T1000 (cell line): ENCODE measurements around the gene PEX14.

Source experiments
- DNase-seq: peaks from one replicate; lab custom pipeline; 2025; ENCODE audit warnings: mixed read lengths; lab: John Stamatoyannopoulos, UW

PEX14 gene

DNA sequence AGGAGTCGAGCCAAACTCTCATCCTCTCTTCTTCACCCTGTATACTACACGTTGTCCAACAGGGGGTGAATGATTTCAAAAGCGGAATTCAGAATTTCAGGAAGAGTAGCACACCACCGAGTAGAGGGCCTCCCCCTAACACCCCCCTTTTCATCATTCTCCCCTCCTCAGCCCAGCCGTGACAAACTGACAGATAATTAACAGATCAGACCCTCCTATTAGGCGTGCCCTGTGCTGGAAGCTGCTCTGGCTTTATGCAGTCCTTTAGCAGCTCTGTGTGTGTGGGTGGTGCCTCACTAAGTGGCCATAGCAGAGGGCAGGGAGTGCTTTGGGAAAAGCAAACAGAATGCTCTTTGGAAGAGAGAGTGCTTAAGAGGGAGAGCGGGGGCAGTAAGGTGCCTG is 44.3 kb downstream of the PEX14 start:
- DNase-seq = no peak

DNA sequence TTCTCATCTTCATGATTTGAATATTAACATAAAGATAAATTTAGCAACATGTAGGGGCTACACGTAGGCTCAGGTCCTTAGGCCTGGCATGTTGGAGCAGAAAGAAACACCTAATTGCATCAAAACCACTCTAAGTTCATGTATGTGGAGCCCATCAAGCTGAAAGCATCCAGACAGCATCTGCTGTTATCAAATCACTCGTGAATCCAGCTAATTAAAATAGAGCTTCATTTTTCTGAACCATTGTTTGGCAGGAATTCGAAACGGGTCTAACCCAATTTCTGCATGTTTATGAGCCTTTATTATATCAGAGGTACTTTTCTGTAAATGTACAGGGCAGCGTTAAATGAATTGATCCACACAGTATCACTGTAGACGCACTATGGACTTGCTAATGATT is 45.7 kb downstream of the PEX14 start:
- DNase-seq = no peak

DNA sequence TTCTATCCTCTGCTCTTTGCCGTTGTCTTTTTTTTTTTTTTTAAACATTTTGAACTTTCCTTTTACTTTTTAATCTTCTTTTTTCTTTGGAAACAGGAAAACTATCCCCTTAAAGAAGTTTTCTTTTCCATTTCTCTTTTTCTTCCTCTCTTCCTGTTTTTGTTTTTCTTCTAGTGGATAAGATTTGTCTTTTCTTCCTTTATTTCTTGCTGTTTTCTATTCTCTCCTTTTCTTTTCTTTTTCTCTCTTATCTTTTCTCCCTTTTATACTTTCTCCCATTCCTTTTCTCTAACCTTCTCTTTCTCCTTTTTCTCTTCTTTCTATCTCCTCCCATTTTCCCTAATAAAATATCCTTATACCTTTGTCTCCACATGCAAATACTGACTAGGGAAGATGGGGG is 46.2 kb downstream of the PEX14 start:
- DNase-seq = no peak

DNA sequence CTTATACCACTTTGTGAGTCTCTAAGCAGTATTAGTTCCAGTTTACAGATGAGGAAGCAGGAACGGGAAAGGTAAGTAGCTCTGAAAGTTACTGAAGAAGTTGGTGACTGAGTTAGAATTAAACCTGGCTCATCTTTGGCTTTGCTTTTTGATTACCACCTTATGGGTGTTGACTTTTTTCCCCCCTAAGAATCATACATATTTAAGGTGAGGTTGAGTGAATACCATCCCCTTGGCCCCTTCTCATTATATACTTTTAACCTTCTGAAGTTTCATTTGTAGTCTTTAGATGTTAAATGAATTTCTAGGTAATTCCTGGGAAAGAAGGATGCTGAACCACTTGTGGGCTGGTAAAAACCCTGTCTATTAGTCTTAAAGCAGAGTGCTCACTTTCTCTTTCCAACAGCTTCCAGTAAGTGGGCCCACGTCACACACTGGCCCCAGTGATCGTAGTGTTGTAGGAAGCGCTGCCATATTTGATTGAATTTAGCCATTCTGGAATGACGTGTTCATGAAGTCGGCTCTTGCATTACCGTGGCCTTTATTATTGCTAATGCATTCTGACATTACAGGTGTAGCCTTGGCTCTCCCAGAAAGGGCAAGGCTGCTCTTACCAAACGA is 46.9 kb downstream of the PEX14 start:
- no peak for DNase-seq

DNA sequence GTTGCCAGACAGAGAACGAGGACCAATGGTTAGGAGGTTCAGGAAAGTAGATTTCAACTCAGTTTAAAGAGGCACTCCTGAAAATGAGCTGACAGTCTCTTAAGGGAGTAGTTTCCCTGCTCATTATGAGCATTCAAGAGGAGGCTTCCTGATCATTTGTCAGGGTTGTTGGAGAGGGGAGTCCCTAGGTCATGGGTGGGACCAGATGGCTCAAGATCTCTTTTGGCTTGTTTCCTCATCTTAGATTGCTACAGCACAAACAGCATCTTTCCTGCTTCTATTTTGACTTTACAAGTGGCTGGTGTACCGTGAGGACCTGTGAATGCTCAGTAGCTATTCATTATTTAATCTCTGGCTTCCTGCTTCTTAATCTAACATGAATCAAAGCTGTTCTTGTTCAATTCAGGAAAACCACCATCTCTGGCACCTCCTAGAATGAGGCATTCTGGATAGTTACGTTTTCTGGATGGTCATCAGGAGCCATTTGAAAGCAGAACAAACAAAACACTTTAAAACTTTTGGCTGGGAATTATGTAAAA is 47.6 kb downstream of the PEX14 start:
- no peak for DNase-seq

DNA sequence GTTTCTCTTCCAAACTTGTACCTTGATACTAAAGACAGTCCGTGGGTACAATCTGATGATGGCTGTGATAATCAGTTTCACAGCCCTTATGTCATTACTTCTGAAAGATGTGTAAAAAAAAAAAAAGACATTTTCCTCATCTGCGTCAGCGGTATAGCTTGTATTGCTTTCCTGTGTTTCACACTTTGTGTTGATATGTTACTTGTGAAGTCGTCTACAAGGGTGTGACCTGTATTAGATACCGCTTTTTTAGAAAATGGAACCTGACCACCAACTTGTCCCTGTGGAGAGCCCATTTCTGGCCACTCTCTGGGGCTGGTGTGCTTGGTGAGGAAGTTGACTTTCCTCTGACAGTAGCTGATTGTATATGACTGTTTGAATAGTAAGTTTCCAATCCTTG is 50.5 kb downstream of the PEX14 start:
- DNase-seq = no peak

DNA sequence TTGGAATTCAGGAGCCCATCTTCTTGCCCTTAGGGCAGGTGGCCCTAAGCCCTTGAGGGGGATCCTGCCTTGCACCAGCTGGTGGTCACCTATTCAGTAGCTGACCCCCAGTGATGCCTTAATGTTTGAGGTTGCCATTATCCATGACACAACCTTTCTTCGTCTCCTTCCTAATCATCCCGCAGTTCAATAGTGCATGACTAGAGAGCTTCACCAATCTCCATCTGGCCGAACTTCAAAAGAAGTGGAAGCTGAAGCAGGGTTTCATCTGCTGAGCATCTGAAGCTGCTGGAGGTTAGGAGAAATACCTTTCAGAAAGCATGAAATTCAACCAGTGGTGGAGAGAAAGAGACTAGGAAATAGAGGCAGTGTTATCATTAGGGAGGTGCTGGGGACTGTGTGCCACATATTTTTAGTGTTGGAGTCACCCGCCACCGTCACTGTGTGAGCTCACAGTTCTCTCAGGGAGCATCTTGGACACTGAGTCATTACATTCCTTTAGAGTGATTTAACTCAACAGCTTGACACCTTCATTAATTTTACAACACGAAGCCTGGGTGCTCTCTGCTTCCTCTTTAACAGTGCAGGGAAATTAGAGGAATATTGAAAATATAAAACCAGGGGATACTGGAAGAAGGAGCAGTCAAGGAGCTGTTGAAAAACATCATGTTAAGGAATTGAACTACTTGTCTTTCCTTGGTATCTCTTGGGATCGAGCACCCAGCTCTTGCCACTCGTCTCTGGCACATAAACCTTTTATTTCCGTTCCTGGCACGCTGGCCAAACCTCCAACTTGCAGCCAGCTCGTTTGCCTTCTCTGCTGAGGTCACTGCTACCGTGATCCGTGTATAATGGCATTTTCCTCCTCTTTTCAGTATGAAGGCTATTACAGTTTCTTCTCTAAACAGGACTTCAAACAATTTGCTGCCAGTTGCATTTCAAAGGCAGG is 53.6 kb downstream of the PEX14 start:
- DNase-seq = peak; percentile 52

DNA sequence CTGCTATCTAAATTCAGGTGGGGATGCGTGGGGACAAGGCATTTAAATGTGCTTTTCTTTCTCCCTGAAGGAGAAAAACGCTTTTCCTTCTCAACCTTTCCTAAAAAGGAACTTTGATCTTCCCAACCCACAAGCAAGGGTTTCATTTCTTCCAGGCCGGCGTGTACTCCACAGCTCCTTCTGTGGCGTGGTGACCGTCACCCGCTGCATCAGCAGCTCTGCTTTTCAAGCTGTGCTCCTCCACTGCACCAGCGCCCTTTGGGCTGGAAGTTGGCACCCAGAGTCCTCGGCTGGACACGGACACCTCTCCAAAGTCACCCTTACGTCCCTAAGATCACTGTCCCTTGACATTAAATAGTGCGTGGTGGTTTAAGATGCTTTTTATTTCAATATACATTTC is 54.3 kb downstream of the PEX14 start:
- DNase-seq = no peak

DNA sequence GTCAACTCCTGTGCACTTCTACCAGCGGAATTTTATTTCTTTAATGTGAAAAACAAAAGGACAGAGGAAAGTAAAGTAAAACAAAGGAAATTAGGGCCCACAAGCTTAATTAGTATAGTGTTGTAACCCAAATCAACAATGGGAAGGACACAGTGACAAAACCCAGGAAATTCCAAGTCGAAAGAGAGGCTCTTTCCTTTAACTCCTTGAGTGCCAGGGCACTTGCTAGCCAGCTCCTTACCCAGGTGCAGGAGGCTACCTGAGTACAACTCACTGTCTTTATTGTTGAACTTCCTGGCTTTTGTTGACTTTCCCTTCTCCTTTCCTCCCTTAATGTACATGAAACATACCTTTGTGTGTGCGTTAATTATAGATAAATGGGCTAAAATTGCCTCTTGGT is 55.0 kb downstream of the PEX14 start:
- DNase-seq = no peak

DNA sequence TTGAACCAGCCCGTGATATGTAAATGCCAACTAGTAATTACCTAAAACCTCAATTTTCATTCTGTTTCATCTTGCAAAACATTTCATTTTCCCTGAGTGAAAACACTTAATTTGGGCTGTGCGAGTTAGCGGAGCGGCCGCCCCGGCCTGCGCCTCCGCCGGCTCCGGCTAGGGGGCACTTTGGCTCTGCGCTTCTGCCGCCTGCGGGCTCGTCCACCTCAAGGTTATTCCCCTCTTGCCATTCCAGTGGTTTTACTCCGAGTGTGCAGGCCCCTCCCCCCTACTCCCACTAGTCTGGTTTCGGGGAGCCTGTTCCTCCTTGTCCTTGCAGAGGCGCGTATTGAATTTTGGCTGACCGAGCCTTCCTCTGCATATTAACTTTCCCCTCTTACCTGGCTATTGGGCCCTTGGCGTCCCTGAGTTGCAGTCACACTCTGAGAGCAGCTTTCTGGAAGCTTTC is 55.6 kb downstream of the PEX14 start:
- no peak for DNase-seq

DNA sequence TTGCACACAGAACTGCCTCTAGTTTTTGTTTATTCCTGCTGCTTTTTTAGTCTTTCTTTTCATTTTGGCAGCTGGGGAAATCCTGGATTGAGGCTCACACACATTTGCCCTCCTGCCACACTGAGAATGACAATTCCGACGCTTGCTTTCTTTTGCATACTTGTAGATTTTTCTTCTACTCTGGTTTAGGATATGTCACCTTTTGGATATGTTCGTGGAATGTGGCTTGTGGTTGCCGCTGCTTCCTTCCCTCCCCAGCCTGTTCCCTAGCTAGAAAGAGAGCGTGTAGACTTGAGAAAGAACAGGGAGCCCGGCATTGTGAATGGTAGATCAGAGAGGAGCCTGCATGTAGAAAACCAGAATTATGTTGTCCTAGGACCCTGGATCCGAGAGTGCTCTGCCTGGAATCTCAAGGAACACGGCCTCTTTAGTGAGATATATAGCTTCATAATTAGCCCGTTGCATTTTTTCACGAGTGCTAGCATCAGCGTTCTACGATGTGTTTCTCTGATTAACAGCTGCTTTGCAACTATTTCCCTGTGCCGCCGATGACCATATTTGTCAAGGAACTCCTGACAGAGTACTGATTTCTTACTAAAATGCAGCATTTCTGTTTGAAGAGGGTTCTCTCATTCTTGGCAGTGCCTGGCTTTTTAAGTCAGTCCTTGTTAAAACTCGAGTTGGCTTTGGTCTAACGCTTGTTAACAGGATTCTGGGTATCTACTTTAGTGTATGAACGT is 56.2 kb downstream of the PEX14 start:
- DNase-seq = no peak

DNA sequence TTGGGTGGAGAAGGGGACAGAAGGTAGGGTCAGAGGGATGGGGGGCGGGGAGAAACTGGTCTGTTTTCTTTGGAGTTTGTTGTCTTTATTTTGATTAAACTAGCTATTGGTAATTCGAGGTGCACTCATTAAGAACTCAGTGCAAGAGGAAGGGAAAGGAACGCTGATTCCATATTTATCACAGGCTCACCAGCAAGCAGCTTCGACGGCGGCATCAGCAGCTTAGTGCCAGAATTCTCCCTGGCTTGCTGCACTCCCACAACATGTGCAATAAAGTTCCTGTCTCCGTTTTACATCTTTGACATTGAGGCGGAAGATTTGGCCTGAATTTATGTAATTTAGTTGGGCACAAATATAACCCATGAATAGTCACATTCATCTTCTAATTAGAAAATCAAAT is 57.6 kb downstream of the PEX14 start:
- no peak for DNase-seq

DNA sequence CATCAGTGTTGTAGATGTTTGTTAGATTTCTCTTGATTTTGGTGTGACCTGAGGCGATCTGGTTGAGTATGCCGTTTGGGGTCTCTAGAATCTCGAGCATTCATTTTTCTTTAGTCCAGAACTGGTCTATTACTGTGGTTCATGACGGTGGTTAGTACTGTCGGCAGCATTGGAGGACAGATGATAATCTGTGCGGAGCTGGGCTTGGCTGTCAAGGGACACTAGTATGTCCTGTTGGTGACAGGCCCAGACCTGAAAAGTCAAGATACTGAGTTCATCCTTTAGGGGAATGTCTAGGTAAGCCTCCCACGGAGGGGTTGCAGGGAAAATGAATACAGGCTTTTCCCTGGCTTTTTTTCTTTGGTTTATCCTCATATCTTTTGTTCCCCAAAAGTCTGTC is 59.8 kb downstream of the PEX14 start:
- DNase-seq = no peak

DNA sequence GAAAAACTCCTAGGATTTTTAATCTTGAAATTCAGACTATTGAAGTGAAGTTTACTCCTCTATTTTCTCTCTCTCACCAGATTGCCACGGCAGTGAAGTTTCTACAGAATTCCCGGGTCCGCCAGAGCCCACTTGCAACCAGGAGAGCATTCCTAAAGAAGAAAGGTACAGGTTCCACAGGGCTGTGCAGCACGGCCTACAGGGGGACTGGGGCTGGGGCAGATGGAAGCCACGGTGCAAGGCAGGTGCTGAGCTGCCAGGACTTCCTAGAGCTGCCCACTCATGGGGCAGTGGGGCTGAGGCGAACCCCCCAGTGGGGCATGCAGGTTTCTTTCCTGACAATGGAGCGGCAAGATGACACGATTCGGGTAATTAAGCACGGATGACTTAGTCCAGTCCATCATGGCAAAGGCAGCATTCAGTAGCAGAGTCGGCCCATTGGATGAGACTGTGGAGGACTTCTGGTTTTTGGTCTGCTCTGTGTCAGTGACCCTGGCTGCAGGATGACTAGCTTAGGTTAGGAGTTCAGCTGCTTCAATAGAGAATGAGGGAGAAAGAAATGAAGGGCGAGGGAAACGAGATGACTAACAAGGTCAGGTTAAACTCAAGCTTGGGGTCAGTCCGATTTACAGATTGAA is 61.5 kb downstream of the PEX14 start:
- DNase-seq = no peak

DNA sequence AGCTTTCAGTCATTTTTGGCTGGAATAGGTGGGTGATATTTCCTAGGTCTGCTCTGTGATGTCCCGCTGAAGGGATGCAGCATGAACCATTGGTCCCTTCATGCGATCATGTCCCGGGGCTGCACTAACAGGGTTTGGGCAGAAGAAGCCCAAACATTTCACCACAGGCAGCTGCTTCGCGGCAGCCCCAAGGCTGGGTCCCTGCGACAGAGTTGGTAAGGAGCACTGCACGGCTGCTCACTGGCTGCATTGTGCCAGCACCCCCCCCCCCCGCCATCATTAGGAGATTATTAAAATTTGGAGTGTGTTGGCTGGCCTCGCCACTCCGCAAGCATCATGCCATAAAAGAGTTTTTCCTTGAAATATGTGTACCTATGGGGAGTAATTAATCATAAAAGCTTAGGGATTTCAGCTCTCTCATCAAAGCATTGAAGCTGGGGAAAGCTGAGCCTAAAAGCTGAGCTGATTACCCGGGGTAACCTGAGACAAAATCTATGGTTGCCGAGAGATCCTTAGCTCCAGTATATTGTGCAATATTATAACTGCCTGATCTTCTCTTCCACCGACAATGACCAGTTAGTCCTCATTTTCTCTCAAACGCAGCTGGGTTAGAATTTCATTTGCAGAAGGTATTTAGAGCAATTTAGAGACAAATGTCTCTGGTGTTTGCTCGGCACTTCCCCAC is 62.5 kb downstream of the PEX14 start:
- no peak for DNase-seq

DNA sequence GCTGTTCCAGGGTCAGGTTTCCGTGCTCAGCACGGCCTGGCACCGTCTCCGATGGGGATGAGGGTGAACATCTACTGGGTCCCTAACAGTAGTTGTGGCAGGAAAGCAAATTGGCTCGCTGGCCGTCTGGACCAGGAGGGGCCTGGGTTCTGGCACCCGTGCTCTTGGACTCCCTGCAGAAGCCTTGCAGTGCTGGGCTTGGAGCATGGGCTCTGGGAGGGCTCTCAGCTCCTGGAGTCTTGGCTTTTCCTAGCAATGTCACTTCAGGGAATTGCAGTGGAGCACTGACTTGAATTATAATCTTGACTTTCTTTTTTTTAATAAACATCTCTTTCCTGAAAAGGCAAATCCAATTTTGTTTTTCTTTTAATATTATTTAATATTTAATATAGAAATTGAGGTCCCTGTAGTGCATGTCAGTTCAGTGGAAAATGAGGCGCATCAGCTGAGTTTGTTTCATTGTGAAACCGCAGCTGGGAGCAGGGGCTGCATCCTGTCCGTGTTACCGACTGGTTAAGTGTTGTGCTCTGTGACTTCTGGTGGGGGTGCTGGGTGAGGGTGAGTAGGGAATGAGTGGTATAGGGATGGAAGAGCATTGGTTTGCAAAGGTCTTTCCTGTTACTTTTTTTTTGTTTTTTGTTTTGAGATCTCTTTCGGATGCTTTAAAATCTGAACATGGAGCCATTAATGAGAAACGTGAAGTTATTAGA is 64.1 kb downstream of the PEX14 start:
- DNase-seq = no peak

DNA sequence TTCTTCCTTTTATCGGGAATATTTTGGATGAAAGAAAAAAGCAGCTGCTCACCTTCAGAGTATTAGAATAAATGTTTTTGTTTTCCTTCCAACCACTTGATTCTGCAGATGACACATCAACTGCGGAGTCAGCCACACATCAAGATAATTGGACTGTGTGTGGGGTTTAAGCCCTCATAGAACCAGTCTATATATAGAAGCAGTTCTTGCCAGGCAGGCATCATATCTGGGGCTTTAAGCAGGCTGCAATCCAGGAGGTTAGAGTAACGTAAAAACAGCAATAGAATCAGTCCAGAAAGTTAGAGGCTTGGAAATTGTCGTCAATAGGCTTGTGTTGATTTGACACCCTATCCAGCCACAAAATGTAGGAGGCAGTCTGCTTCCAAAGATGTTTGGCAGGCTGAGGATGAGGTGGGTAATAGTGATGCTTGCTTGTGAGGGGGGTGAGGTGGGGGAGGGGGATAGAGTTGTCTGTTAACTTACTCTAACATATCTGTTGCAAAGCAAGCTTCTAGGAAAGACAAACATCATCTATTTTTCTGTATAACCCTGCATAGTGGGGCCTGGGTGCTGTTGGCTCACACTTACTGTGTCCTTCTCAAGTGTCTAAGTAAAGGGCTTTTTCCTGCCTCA is 64.8 kb downstream of the PEX14 start:
- DNase-seq = no peak

DNA sequence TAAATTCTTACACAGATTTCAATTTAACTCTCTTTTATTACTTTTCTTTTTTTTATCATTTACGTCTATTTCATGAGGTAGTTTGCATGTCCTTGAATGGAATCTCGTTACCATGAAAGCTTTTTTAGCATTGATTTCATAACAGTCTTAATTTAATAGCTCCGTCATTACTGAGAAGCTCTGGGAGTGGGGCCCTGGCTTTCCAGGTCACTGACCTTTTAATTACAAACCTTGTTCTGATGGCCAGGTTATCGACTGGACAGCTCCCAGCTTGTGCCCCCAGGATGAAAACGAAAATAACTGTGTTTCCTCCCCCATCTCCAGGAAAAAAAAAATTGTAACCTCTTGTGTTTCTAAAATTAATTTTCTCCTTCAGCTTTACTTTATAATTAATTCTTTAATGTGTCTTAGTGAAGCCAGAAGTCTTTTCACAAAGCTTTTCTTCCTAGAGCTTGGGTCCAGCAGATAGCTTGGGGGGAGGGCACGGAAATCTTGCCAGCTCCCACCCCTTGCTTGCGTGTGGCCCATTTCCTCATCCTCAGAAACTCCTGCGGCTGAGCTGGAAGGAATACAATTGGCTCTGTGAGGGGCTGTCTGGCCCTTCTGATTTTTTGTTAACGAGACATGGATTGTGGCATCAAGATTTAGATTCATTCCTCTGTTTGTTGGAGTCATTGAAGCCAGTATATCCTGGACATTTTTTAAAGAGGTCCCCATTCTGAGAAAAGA is 65.7 kb downstream of the PEX14 start:
- no peak for DNase-seq

DNA sequence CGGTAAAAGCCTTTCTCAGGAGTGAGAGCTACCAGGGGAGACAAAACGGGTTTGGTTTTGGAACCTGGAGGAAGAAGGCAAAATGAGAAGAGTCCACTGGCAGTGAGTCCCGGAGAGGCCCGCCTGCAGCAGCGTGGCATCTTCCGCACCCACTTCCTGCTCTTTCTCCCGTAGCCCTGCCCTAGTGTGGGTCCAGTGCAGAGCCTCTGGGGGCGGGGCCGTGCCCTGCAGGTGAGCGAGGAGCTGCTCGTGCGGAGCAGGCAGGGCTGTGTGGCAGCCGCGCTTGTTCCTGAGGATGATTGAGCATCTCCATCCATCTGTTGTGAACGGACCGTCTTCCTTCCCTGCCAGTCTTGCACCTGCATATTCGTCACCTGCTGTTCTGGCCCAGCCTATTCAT is 66.5 kb downstream of the PEX14 start:
- DNase-seq = no peak

DNA sequence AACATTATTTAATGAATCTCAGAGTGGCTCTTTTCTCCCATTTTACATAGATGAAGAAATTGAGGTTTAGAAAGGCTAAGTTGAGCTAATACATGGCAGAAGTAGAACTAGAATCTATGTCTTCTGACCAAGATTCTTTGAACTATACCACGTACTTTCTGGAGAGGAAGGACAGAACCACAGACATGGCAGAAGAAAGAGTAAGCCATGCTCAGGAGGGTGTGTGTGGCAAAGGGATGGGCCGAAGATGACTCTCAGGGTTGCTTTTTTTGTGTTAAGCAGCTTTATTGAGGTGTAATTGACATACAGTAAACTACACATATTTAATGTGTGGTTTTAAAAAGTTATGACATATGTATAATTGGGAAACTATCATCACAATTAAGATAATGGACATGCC is 69.5 kb downstream of the PEX14 start:
- no peak for DNase-seq
